CD8-positive, alpha-beta memory T cell (primary cell): ENCODE results near the gene HIPK3. TPM values are rescaled to one million over a fixed set of nuclear protein-coding genes. Genes with fewer than 3 reads are reported as not detected.

ENCODE experiments used
- CTCF ChIA-PET: fragments of 350-600 bp; sonication (Branson Sonifier 250); formaldehyde crosslinking; loops from one replicate; lab custom pipeline; 2021; ENCODE audit warnings: antibody characterized with exemption; lab: Charles Lee
- POLR2A ChIA-PET: fragments of 350-600 bp; sonication (Branson Sonifier 250); formaldehyde crosslinking; loops from one replicate; lab custom pipeline; 2021; ENCODE audit warnings: antibody characterized with exemption; lab: Charles Lee
- DNase-seq, 5 donors: peaks; one replicate each; pipeline versions ENCODE4 v3.0.0 to v3.0.0-alpha.2; 2020 to 2022; ENCODE audit warnings: mixed read lengths in 1 of 5
- H3K27ac ChIP-seq: one replicate; pipeline ENCODE4 v1.7.0; 2013; ENCODE audit warnings: low read depth, mild to moderate bottlenecking, low read length, moderate library complexity
- H3K27me3 ChIP-seq: 2 replicates; pipeline ENCODE4 v1.7.0; 2013; ENCODE audit warnings: low read length, mild to moderate bottlenecking; ENCODE audit not compliant: insufficient read depth, poor library complexity, severe bottlenecking
- H3K36me3 ChIP-seq: 2 replicates; pipeline ENCODE4 v1.7.0; 2013; ENCODE audit warnings: mild to moderate bottlenecking, low read length, moderate library complexity; ENCODE audit not compliant: insufficient read depth
- H3K4me1 ChIP-seq: 2 replicates; pipeline ENCODE4 v1.7.0; 2013; ENCODE audit warnings: mild to moderate bottlenecking, low read length, moderate library complexity; ENCODE audit not compliant: insufficient read depth
- H3K4me3 ChIP-seq: 2 replicates; pipeline ENCODE4 v1.7.0; 2013; ENCODE audit warnings: mild to moderate bottlenecking, low read length
- H3K9me3 ChIP-seq: 2 replicates; pipeline ENCODE4 v1.7.0; 2013; ENCODE audit warnings: mild to moderate bottlenecking, low read length
- H3K27ac Mint-ChIP-seq, 8 donors: one replicate each; pipeline ENCODE4 v1.8.0; 2020 to 2021; ENCODE audit warnings: mixed read lengths in 8 of 8, mild to moderate bottlenecking in 6 of 8, inconsistent platforms in 3 of 8, moderate library complexity in 3 of 8
- H3K27me3 Mint-ChIP-seq, 2 donors: one replicate each; pipeline ENCODE4 v1.8.0; 2020 to 2021; ENCODE audit warnings: mixed read lengths in 2 of 2, mild to moderate bottlenecking in 1 of 2, moderate library complexity in 1 of 2
- H3K36me3 Mint-ChIP-seq, 3 donors: one replicate each; pipeline ENCODE4 v1.8.0; 2020 to 2021; ENCODE audit warnings: mixed read lengths in 3 of 3, inconsistent platforms in 1 of 3, mild to moderate bottlenecking in 1 of 3
- H3K4me1 Mint-ChIP-seq, 3 donors: one replicate each; pipeline ENCODE4 v1.8.0; 2020 to 2021; ENCODE audit warnings: mixed read lengths in 3 of 3, inconsistent platforms in 1 of 3, mild to moderate bottlenecking in 1 of 3
- H3K4me3 Mint-ChIP-seq, 7 donors: one replicate each; pipeline ENCODE4 v1.8.0; 2020 to 2021; ENCODE audit warnings: mixed read lengths in 7 of 7, mild to moderate bottlenecking in 6 of 7, moderate library complexity in 4 of 7, inconsistent platforms in 2 of 7
- H3K9me3 Mint-ChIP-seq, 5 donors: one replicate each; pipeline ENCODE4 v1.8.0; 2020 to 2022; ENCODE audit warnings: mixed read lengths in 5 of 5, mild to moderate bottlenecking in 3 of 5, moderate library complexity in 2 of 5, inconsistent platforms in 1 of 5
- polyA plus RNA-seq: library from polyadenylated mRNA; unstranded; fragments of 300-500 nt; fragmentation: Illumina TruSeq; gene quantifications from one replicate; pipeline ENCODE4 v1.2.3, GENCODE V29; 2021
- total RNA-seq, 2 experiments: library from RNA; stranded (reverse); gene quantifications; one replicate each; pipeline ENCODE4 v1.2.3, GENCODE V29; 2021

Gene HIPK3
- total and polyA plus RNA-seq, 3 experiments from 2014 or later, result 31.6 to 50.9 (median 49.2) TPM

- Histone ChIP-seq H3K27ac (no peak overlapping the region), H3K4me1 (no peaks in the 10 kb centered on the region), H3K36me3 (no peaks in the 10 kb centered on the region), H3K4me3 (no peak overlapping the region), H3K9me3 (no peaks in the 10 kb centered on the region), H3K27me3 (no peaks in the 10 kb centered on the region)
- Mint-ChIP-seq H3K9me3 (peaks cover 0 to 6% (median 4%) of the 10 kb centered on the region in 5 donors), H3K27me3 (peaks cover 13% of the 10 kb centered on the region in 2 donors), H3K36me3 (no peaks in the 10 kb centered on the region), H3K27ac (no peak overlapping the region), H3K4me3 (no peak overlapping the region), H3K4me1 (no peaks in the 10 kb centered on the region)
- POLR2A ChIA-PET, result no interaction called here
- no peak for DNase-seq
- CTCF ChIA-PET, result no interaction called here
Measured at GRCh38 chr11:33384220-33384619, 127.0 kb downstream of the HIPK3 start.

- no peaks in the 10 kb centered on the region for H3K4me1 Mint-ChIP-seq
- DNase-seq, result no peak
- no peaks in the 10 kb centered on the region for H3K9me3 ChIP-seq
- no peaks in the 10 kb centered on the region for H3K4me1 ChIP-seq
- H3K9me3 Mint-ChIP-seq, result peaks cover 0 to 6% (median 4%) of the 10 kb centered on the region in 5 donors
- POLR2A ChIA-PET, result no interaction called here
- H3K4me3 ChIP-seq, result no peak overlapping the region
- CTCF ChIA-PET, result no interaction called here
- no peaks in the 10 kb centered on the region for H3K36me3 Mint-ChIP-seq
- H3K27me3 ChIP-seq, result no peaks in the 10 kb centered on the region
- H3K27me3 Mint-ChIP-seq, result peaks cover 9 to 10% of the 10 kb centered on the region in 2 donors
- no peaks in the 10 kb centered on the region for H3K36me3 ChIP-seq
- no peak overlapping the region for H3K27ac Mint-ChIP-seq
- no peak overlapping the region for H3K4me3 Mint-ChIP-seq
- H3K27ac ChIP-seq, result no peak overlapping the region
Measured at GRCh38 chr11:33387581-33387980, 130.4 kb downstream of the HIPK3 start.

- Histone ChIP-seq H3K27ac (no peak overlapping the region), H3K36me3 (no peaks in the 10 kb centered on the region), H3K4me1 (no peaks in the 10 kb centered on the region), H3K27me3 (no peaks in the 10 kb centered on the region), H3K4me3 (no peak overlapping the region), H3K9me3 (no peaks in the 10 kb centered on the region)
- H3K4me1 Mint-ChIP-seq, result no peaks in the 10 kb centered on the region
- ChIA-PET POLR2A (no interaction called here), CTCF (no interaction called here)
- H3K27me3 Mint-ChIP-seq, result peaks cover 10 to 11% of the 10 kb centered on the region in 2 donors
- no peak overlapping the region for H3K27ac Mint-ChIP-seq
- no peak overlapping the region for H3K4me3 Mint-ChIP-seq
- DNase-seq, result no peak
- peaks cover 0 to 6% (median 4%) of the 10 kb centered on the region in 5 donors for H3K9me3 Mint-ChIP-seq
- no peaks in the 10 kb centered on the region for H3K36me3 Mint-ChIP-seq
Measured at GRCh38 chr11:33387996-33388395, 130.8 kb downstream of the HIPK3 start.

- Mint-ChIP-seq H3K27ac (no peak overlapping the region), H3K4me1 (no peaks in the 10 kb centered on the region), H3K27me3 (peaks cover 11 to 13% of the 10 kb centered on the region in 2 donors), H3K9me3 (peaks cover 0 to 6% (median 4%) of the 10 kb centered on the region in 5 donors), H3K36me3 (no peaks in the 10 kb centered on the region), H3K4me3 (no peak overlapping the region)
- POLR2A ChIA-PET, result no interaction called here
- no peaks in the 10 kb centered on the region for H3K4me1 ChIP-seq
- no peaks in the 10 kb centered on the region for H3K36me3 ChIP-seq
- no peak overlapping the region for H3K27ac ChIP-seq
- CTCF ChIA-PET, result no interaction called here
- H3K4me3 ChIP-seq, result no peak overlapping the region
- no peak for DNase-seq
- H3K27me3 ChIP-seq, result no peaks in the 10 kb centered on the region
- no peaks in the 10 kb centered on the region for H3K9me3 ChIP-seq
Measured at GRCh38 chr11:33388793-33389525, 131.8 kb downstream of the HIPK3 start.

GRCh38 chr11:33389635-33390034, 132.5 kb downstream of the HIPK3 start:
- Mint-ChIP-seq H3K36me3 (no peaks in the 10 kb centered on the region), H3K27me3 (peaks cover 11 to 13% of the 10 kb centered on the region in 2 donors), H3K4me3 (no peak overlapping the region), H3K9me3 (peaks cover 0 to 6% (median 4%) of the 10 kb centered on the region in 5 donors), H3K4me1 (no peaks in the 10 kb centered on the region), H3K27ac (no peak overlapping the region)
- ChIA-PET POLR2A (no interaction called here), CTCF (no interaction called here)
- no peaks in the 10 kb centered on the region for H3K27me3 ChIP-seq
- no peak overlapping the region for H3K27ac ChIP-seq
- no peak for DNase-seq
- no peaks in the 10 kb centered on the region for H3K36me3 ChIP-seq
- H3K4me1 ChIP-seq, result no peaks in the 10 kb centered on the region
- H3K4me3 ChIP-seq, result no peak overlapping the region
- no peaks in the 10 kb centered on the region for H3K9me3 ChIP-seq

- DNase-seq, result no peak
- POLR2A ChIA-PET, result no interaction called here
- H3K27me3 ChIP-seq, result no peaks in the 10 kb centered on the region
- no peaks in the 10 kb centered on the region for H3K36me3 Mint-ChIP-seq
- no peak overlapping the region for H3K4me3 ChIP-seq
- H3K27me3 Mint-ChIP-seq, result peaks cover 4 to 26% of the 10 kb centered on the region in 2 donors
- H3K4me1 ChIP-seq, result no peaks in the 10 kb centered on the region
- no peaks in the 10 kb centered on the region for H3K9me3 ChIP-seq
- no peak overlapping the region for H3K27ac ChIP-seq
- no peaks in the 10 kb centered on the region for H3K4me1 Mint-ChIP-seq
- CTCF ChIA-PET, result no interaction called here
- peak overlapping the region in 1 of 8 donors; percentile 8 for H3K27ac Mint-ChIP-seq
- H3K4me3 Mint-ChIP-seq, result no peak overlapping the region
- no peaks in the 10 kb centered on the region for H3K36me3 ChIP-seq
- peaks cover 0 to 5% (median 0%) of the 10 kb centered on the region in 5 donors for H3K9me3 Mint-ChIP-seq
Measured at GRCh38 chr11:33390944-33391892, 134.0 kb downstream of the HIPK3 start.

GRCh38 chr11:33391893-33392251, 134.7 kb downstream of the HIPK3 start:
- DNase-seq, result no peak
- no peaks in the 10 kb centered on the region for H3K36me3 Mint-ChIP-seq
- no peaks in the 10 kb centered on the region for H3K27me3 ChIP-seq
- peaks cover 5 to 29% of the 10 kb centered on the region in 2 donors for H3K27me3 Mint-ChIP-seq
- no peak overlapping the region for H3K27ac Mint-ChIP-seq
- peaks cover 0 to 2% (median 0%) of the 10 kb centered on the region in 5 donors for H3K9me3 Mint-ChIP-seq
- POLR2A ChIA-PET, result no interaction called here
- H3K4me1 Mint-ChIP-seq, result no peaks in the 10 kb centered on the region
- CTCF ChIA-PET, result no interaction called here
- H3K4me1 ChIP-seq, result no peaks in the 10 kb centered on the region
- no peak overlapping the region for H3K4me3 Mint-ChIP-seq
- H3K27ac ChIP-seq, result no peak overlapping the region
- no peaks in the 10 kb centered on the region for H3K36me3 ChIP-seq
- no peak overlapping the region for H3K4me3 ChIP-seq
- no peaks in the 10 kb centered on the region for H3K9me3 ChIP-seq
